ENCODE data around the gene SHB.

SHB gene

GRCh38 chr9:38007016-38007415 lies 62.0 kb downstream of the SHB start:
- peaks cover 0 to 11% (median 2%) of the 10 kb centered on the region in 3 donors for H3K36me3 ChIP-seq
- DNase-seq, result no peak
- peaks cover 0 to 29% (median 7%) of the 10 kb centered on the region in 4 donors for H3K4me1 ChIP-seq
- intact Hi-C loops (cut with DNase I; ENCODE audit: low total_unique reads), result loop anchor here (10.0 kb wide), 1 partner anchor 138 kb away; no protein-coding TSS in a partner anchor
- no peaks in the 10 kb centered on the region for H3K27me3 ChIP-seq
- H3K9me3 ChIP-seq, result no peaks in the 10 kb centered on the region
- no peak for TF ChIP-seq CTCF (IDR thresholded peaks at IDR 0.05)
- no peak overlapping the region for H3K27ac ChIP-seq
- H3K4me3 ChIP-seq, result no peak overlapping the region

GRCh38 chr9:38006163-38006562 lies 62.9 kb downstream of the SHB start:
- Histone ChIP-seq H3K36me3 (peaks cover 0 to 7% (median 0%) of the 10 kb centered on the region in 3 donors), H3K4me3 (no peak overlapping the region), H3K27me3 (no peaks in the 10 kb centered on the region), H3K9me3 (no peaks in the 10 kb centered on the region), H3K27ac (no peak overlapping the region), H3K4me1 (peaks cover 0 to 29% (median 7%) of the 10 kb centered on the region in 4 donors)
- no peak for TF ChIP-seq CTCF (IDR thresholded peaks at IDR 0.05)
- intact Hi-C loops (cut with DNase I; ENCODE audit: low total_unique reads), result loop anchor here (10.0 kb wide), 1 partner anchor 139 kb away; no protein-coding TSS in a partner anchor
- no peak for DNase-seq

- Histone ChIP-seq H3K4me1 (peaks cover 0 to 29% (median 7%) of the 10 kb centered on the region in 4 donors), H3K4me3 (no peak overlapping the region), H3K9me3 (no peaks in the 10 kb centered on the region), H3K36me3 (peaks cover 0 to 7% (median 0%) of the 10 kb centered on the region in 3 donors), H3K27ac (no peak overlapping the region), H3K27me3 (no peaks in the 10 kb centered on the region)
- DNase-seq, result no peak
- no peak for TF ChIP-seq CTCF (IDR thresholded peaks at IDR 0.05)
- intact Hi-C loops (cut with DNase I; ENCODE audit: low total_unique reads), result loop anchor here (10.0 kb wide), 1 partner anchor 140 kb away; no protein-coding TSS in a partner anchor
Measured at GRCh38 chr9:38004809-38005560, 64.0 kb downstream of the SHB start.

- no peaks in the 10 kb centered on the region for H3K27me3 ChIP-seq
- intact Hi-C loops (cut with DNase I; ENCODE audit: low total_unique reads), result loop anchor here (10.0 kb wide), 1 partner anchor 141 kb away; no protein-coding TSS in a partner anchor
- H3K27ac ChIP-seq, result no peak overlapping the region
- peaks cover 0 to 34% (median 11%) of the 10 kb centered on the region in 4 donors for H3K4me1 ChIP-seq
- H3K4me3 ChIP-seq, result no peak overlapping the region
- no peak for DNase-seq
- no peak for TF ChIP-seq CTCF (IDR thresholded peaks at IDR 0.05)
- H3K36me3 ChIP-seq, result peaks cover 0 to 7% (median 0%) of the 10 kb centered on the region in 3 donors
- H3K9me3 ChIP-seq, result no peaks in the 10 kb centered on the region
Measured at GRCh38 chr9:38003946-38004808, 64.8 kb downstream of the SHB start.

- Histone ChIP-seq H3K4me1 (peaks cover 0 to 30% (median 10%) of the 10 kb centered on the region in 4 donors), H3K36me3 (peaks cover 0 to 7% (median 0%) of the 10 kb centered on the region in 3 donors), H3K27ac (no peak overlapping the region), H3K4me3 (no peak overlapping the region), H3K9me3 (no peaks in the 10 kb centered on the region), H3K27me3 (no peaks in the 10 kb centered on the region)
- intact Hi-C loops (cut with DNase I; ENCODE audit: low total_unique reads), result loop anchor here (10.0 kb wide), 1 partner anchor 142 kb away; no protein-coding TSS in a partner anchor
- TF ChIP-seq CTCF (IDR thresholded peaks at IDR 0.05), result no peak
- DNase-seq, result no peak
Measured at GRCh38 chr9:38003230-38003629, 65.8 kb downstream of the SHB start.
